Measurements from ENCODE around the gene FEM1A. TPM values are rescaled to one million over a fixed set of nuclear protein-coding genes. Genes with fewer than 3 reads are reported as not detected.

The FEM1A gene
- total RNA-seq, 1 donor from 2014 or later, result 17.9 TPM

GRCh38 chr19:4745986-4746385 lies 45.5 kb upstream of the FEM1A start:
- Mint-ChIP-seq H3K27me3 (peaks cover 43% of the 10 kb centered on the region), H3K4me1 (no peaks in the 10 kb centered on the region), H3K27ac (no peak overlapping the region), H3K9me3 (no peaks in the 10 kb centered on the region), H3K36me3 (ENCODE audit: low read depth) (no peaks in the 10 kb centered on the region), H3K4me3 (no peak overlapping the region)
- ChIA-PET POLR2A (interaction anchor here (0.6 kb wide), 1 partner anchor 296 kb away, joined by 5 read pairs; no protein-coding TSS in a partner anchor), CTCF (no interaction called here)
- no peak for TF ChIP-seq CTCF (IDR thresholded peaks at IDR 0.05)
- DNase-seq (no peak), ATAC-seq (ENCODE audit: low read depth) (no peak)
- intact Hi-C loops (cut with micrococcal nuclease), result no loop called here

- ATAC-seq (ENCODE audit: low read depth) (no peak), DNase-seq (no peak)
- TF ChIP-seq CTCF (IDR thresholded peaks at IDR 0.05), result no peak
- H3K9me3 Mint-ChIP-seq, result no peaks in the 10 kb centered on the region
- H3K4me3 Mint-ChIP-seq, result no peak overlapping the region
- ChIA-PET CTCF (no interaction called here), POLR2A (no interaction called here)
- intact Hi-C loops (cut with micrococcal nuclease), result no loop called here
- no peaks in the 10 kb centered on the region for H3K4me1 Mint-ChIP-seq
- H3K27me3 Mint-ChIP-seq, result peaks cover 38% of the 10 kb centered on the region
- no peak overlapping the region for H3K27ac Mint-ChIP-seq
- no peaks in the 10 kb centered on the region for H3K36me3 Mint-ChIP-seq (ENCODE audit: low read depth)
These were observed 43.3 kb upstream of the FEM1A start for GRCh38 chr19:4748185-4748584.

- DNase-seq (no peak), ATAC-seq (ENCODE audit: low read depth) (no peak)
- no peak overlapping the region for H3K27ac Mint-ChIP-seq
- H3K9me3 Mint-ChIP-seq, result no peaks in the 10 kb centered on the region
- no peak for TF ChIP-seq CTCF (IDR thresholded peaks at IDR 0.05)
- H3K4me3 Mint-ChIP-seq, result no peak overlapping the region
- no peaks in the 10 kb centered on the region for H3K4me1 Mint-ChIP-seq
- peaks cover 34% of the 10 kb centered on the region for H3K27me3 Mint-ChIP-seq
- POLR2A ChIA-PET, result interaction anchor here (0.7 kb wide), 1 partner anchor 9 kb away, joined by 4 read pairs; no protein-coding TSS in a partner anchor
- CTCF ChIA-PET, result no interaction called here
- H3K36me3 Mint-ChIP-seq (ENCODE audit: low read depth), result no peaks in the 10 kb centered on the region
- intact Hi-C loops (cut with micrococcal nuclease), result no loop called here
These were observed 42.9 kb upstream of the FEM1A start for GRCh38 chr19:4748589-4748988.

- no peak overlapping the region for H3K27ac Mint-ChIP-seq
- H3K4me3 Mint-ChIP-seq, result no peak overlapping the region
- H3K9me3 Mint-ChIP-seq, result no peaks in the 10 kb centered on the region
- POLR2A ChIA-PET, result interaction anchor here (0.7 kb wide), 2 partner anchors 29 to 873 kb away, joined by 3 to 5 read pairs; no protein-coding TSS in a partner anchor
- no peaks in the 10 kb centered on the region for H3K36me3 Mint-ChIP-seq (ENCODE audit: low read depth)
- ATAC-seq (ENCODE audit: low read depth) (no peak), DNase-seq (no peak)
- CTCF ChIA-PET, result no interaction called here
- intact Hi-C loops (cut with micrococcal nuclease), result no loop called here
- H3K27me3 Mint-ChIP-seq, result peaks cover 32% of the 10 kb centered on the region
- no peak for TF ChIP-seq CTCF (IDR thresholded peaks at IDR 0.05)
- H3K4me1 Mint-ChIP-seq, result peaks cover 3% of the 10 kb centered on the region
These were observed 41.5 kb upstream of the FEM1A start for GRCh38 chr19:4749870-4750590.

- DNase-seq, result no peak
- Mint-ChIP-seq H3K4me3 (no peak overlapping the region), H3K9me3 (no peaks in the 10 kb centered on the region), H3K27me3 (peaks cover 20% of the 10 kb centered on the region), H3K36me3 (ENCODE audit: low read depth) (no peaks in the 10 kb centered on the region), H3K27ac (no peak overlapping the region), H3K4me1 (peaks cover 5% of the 10 kb centered on the region)
- intact Hi-C loops (cut with micrococcal nuclease), result no loop called here
- POLR2A ChIA-PET, result no interaction called here
- no peak for TF ChIP-seq CTCF (IDR thresholded peaks at IDR 0.05)
- CTCF ChIA-PET, result no interaction called here
- ATAC-seq (ENCODE audit: low read depth), result no peak
These were observed 37.3 kb upstream of the FEM1A start for GRCh38 chr19:4754248-4754647.

Data from activated B cell treated with CpG ODN at 0.5 μM for 24 hours (primary cell).